HG02884 (cell line): ENCODE results near the gene EIF3I.

Source experiments
- ATAC-seq: cut with Tn5 transposase; IDR thresholded peaks from one replicate; pipeline ENCODE4 v1.9.1; 2021; ENCODE audit warnings: mild to moderate bottlenecking, moderate library complexity; ENCODE audit not compliant: unreplicated experiment

EIF3I gene

GRCh38 chr1:32263744-32264143 is 41.5 kb downstream of the EIF3I start:
- no peak for ATAC-seq

- ATAC-seq, result no peak
Observed at GRCh38 chr1:32265846-32266245, 43.6 kb downstream of the EIF3I start.

- no peak for ATAC-seq
Observed at GRCh38 chr1:32266921-32267591, 44.8 kb downstream of the EIF3I start.

- ATAC-seq, result no peak
Observed at GRCh38 chr1:32269744-32270143, 47.5 kb downstream of the EIF3I start.

- no peak for ATAC-seq
Observed at GRCh38 chr1:32272557-32273390, 50.6 kb downstream of the EIF3I start.

GRCh38 chr1:32273391-32274208 is 51.4 kb downstream of the EIF3I start:
- no peak for ATAC-seq

GRCh38 chr1:32274646-32275340 is 52.6 kb downstream of the EIF3I start:
- no peak for ATAC-seq

- ATAC-seq, result no peak
Observed at GRCh38 chr1:32275424-32275823, 53.2 kb downstream of the EIF3I start.

GRCh38 chr1:32276032-32276782 is 54.0 kb downstream of the EIF3I start:
- no peak for ATAC-seq
